Astrocyte (in vitro differentiated cells and primary cell): ENCODE measurements around the gene ACCSL. TPM values are rescaled to one million over a fixed set of nuclear protein-coding genes. Genes with fewer than 3 reads are reported as not detected.
A peak's percentile ranks its signal among the peaks of the same experiment; 100 is the strongest.

Experiments
- DNase-seq: peaks from one replicate; pipeline ENCODE4 v3.0.0-alpha.2; 2010; ENCODE audit warnings: low read depth
- FAIRE-seq: peaks from 2 replicates; lab custom pipeline; 2011; peaks lifted over from hg19 to GRCh38; lab: Jason Lieb, UNC
- H2AFZ ChIP-seq: 2 replicates; pipeline ENCODE4 v1.6.0; 2012; ENCODE audit warnings: low read depth, low read length, inconsistent platforms
- H3K27ac ChIP-seq: 2 replicates; pipeline ENCODE4 v1.5.1; 2011; ENCODE audit warnings: low read depth, low read length, inconsistent platforms
- H3K27me3 ChIP-seq: 2 replicates; pipeline ENCODE4 v1.6.0; 2011; ENCODE audit warnings: low read length, inconsistent platforms; ENCODE audit not compliant: insufficient read depth
- H3K36me3 ChIP-seq: 2 replicates; pipeline ENCODE4 v1.5.1; 2011; ENCODE audit warnings: low read length, inconsistent platforms; ENCODE audit not compliant: insufficient read depth
- H3K4me1 ChIP-seq: 2 replicates; pipeline ENCODE4 v1.5.1; 2011; ENCODE audit warnings: low read length, inconsistent platforms; ENCODE audit not compliant: insufficient read depth
- H3K4me2 ChIP-seq: 2 replicates; pipeline ENCODE4 v1.6.0; 2012; ENCODE audit warnings: low read length, inconsistent platforms
- H3K4me3 ChIP-seq: 2 replicates; pipeline ENCODE4 v1.5.1; 2011; ENCODE audit warnings: low read depth, mild to moderate bottlenecking, low read length, inconsistent platforms; ENCODE audit not compliant: insufficient read depth
- H3K79me2 ChIP-seq: 2 replicates; pipeline ENCODE4 v1.6.0; 2012; ENCODE audit warnings: mild to moderate bottlenecking, low read length, inconsistent platforms; ENCODE audit not compliant: insufficient read depth
- H3K9ac ChIP-seq: 2 replicates; pipeline ENCODE4 v1.6.0; 2012; ENCODE audit warnings: mild to moderate bottlenecking, low read length, inconsistent platforms
- H3K9me3 ChIP-seq: 2 replicates; pipeline ENCODE4 v1.5.1; 2012; ENCODE audit warnings: low read depth, mild to moderate bottlenecking, low read length, inconsistent platforms; ENCODE audit not compliant: insufficient read depth
- H4K20me1 ChIP-seq: 2 replicates; pipeline ENCODE4 v1.6.0; 2012; ENCODE audit warnings: low read length, inconsistent platforms; ENCODE audit not compliant: insufficient read depth
- H3K27ac Mint-ChIP-seq: one replicate; pipeline ENCODE4 v1.8.0; 2021; ENCODE audit warnings: mild to moderate bottlenecking, mixed read lengths; ENCODE audit not compliant: unreplicated experiment
- H3K27me3 Mint-ChIP-seq: one replicate; pipeline ENCODE4 v1.8.0; 2021; ENCODE audit warnings: low read depth, mixed read lengths; ENCODE audit not compliant: unreplicated experiment
- H3K36me3 Mint-ChIP-seq: one replicate; pipeline ENCODE4 v1.8.0; 2021; ENCODE audit warnings: low read depth, mixed read lengths; ENCODE audit not compliant: unreplicated experiment
- H3K4me1 Mint-ChIP-seq: one replicate; pipeline ENCODE4 v1.8.0; 2021; ENCODE audit warnings: low read depth, mixed read lengths; ENCODE audit not compliant: unreplicated experiment
- H3K4me3 Mint-ChIP-seq: one replicate; pipeline ENCODE4 v1.8.0; 2021; ENCODE audit warnings: mild to moderate bottlenecking, moderate library complexity, mixed read lengths; ENCODE audit not compliant: unreplicated experiment
- H3K9me3 Mint-ChIP-seq: one replicate; pipeline ENCODE4 v1.8.0; 2021; ENCODE audit warnings: mild to moderate bottlenecking, mixed read lengths; ENCODE audit not compliant: unreplicated experiment
- CTCF ChIP-seq: IDR thresholded peaks from 2 replicates; pipeline ENCODE4 v1.5.1; 2011; ENCODE audit warnings: low read depth, mild to moderate bottlenecking, inconsistent platforms, low read length, moderate library complexity; ENCODE audit not compliant: insufficient read depth
- EZH2 ChIP-seq: IDR thresholded peaks from 2 replicates; pipeline ENCODE4 v1.6.1; 2012; ENCODE audit warnings: mild to moderate bottlenecking, low read length, inconsistent platforms; ENCODE audit not compliant: insufficient read depth
- total RNA-seq: library from RNA; stranded (reverse); gene quantifications from 2 replicates; pipeline ENCODE4 v1.2.1, GENCODE V29; 2021

ACCSL gene
- total RNA-seq, 1 donor from 2014 or later = not detected

- Mint-ChIP-seq H3K27ac (no peak overlapping the region), H3K4me1 (peaks cover 28% of the 10 kb centered on the region), H3K36me3 (no peaks in the 10 kb centered on the region), H3K4me3 (no peak overlapping the region), H3K27me3 (peaks cover 5% of the 10 kb centered on the region), H3K9me3 (peaks cover 7% of the 10 kb centered on the region)
- no peak overlapping the region for H3K4me2 ChIP-seq
- H3K27me3 ChIP-seq = no peaks in the 10 kb centered on the region
- H3K27ac ChIP-seq = no peak overlapping the region
- no peaks in the 10 kb centered on the region for H3K9me3 ChIP-seq
- FAIRE-seq = no peak
- H3K4me3 ChIP-seq = no peak overlapping the region
- no peak for DNase-seq
- no peak overlapping the region for H2AFZ ChIP-seq
- no peak for TF ChIP-seq EZH2
- no peak for TF ChIP-seq CTCF
- no peaks in the 10 kb centered on the region for H3K36me3 ChIP-seq
- H3K9ac ChIP-seq = no peak overlapping the region
- H4K20me1 ChIP-seq = no peaks in the 10 kb centered on the region
- no peaks in the 10 kb centered on the region for H3K79me2 ChIP-seq
- H3K4me1 ChIP-seq = peaks cover 17% of the 10 kb centered on the region
Observed at GRCh38 chr11:44029507-44029845, 18.3 kb upstream of the ACCSL start.

GRCh38 chr11:44029977-44030911 is 17.5 kb upstream of the ACCSL start:
- peak overlapping the region; percentile 60 for H3K27ac ChIP-seq
- H4K20me1 ChIP-seq = no peaks in the 10 kb centered on the region
- no peak for TF ChIP-seq EZH2
- TF ChIP-seq CTCF = no peak
- H3K9me3 ChIP-seq = no peaks in the 10 kb centered on the region
- H3K9ac ChIP-seq = peak overlapping the region; percentile 48
- peaks cover 5% of the 10 kb centered on the region for H3K9me3 Mint-ChIP-seq
- H3K27me3 Mint-ChIP-seq = peaks cover 5% of the 10 kb centered on the region
- H3K4me3 ChIP-seq = no peak overlapping the region
- no peaks in the 10 kb centered on the region for H3K36me3 ChIP-seq
- DNase-seq (peak; percentile 89), FAIRE-seq (peak; percentile 17)
- peak overlapping the region; percentile 56 for H3K27ac Mint-ChIP-seq
- H3K4me1 Mint-ChIP-seq = peaks cover 28% of the 10 kb centered on the region
- H3K4me2 ChIP-seq = peak overlapping the region; percentile 58
- no peaks in the 10 kb centered on the region for H3K36me3 Mint-ChIP-seq
- no peak overlapping the region for H2AFZ ChIP-seq
- no peaks in the 10 kb centered on the region for H3K27me3 ChIP-seq
- H3K4me3 Mint-ChIP-seq = peak overlapping the region; percentile 66
- peaks cover 17% of the 10 kb centered on the region for H3K4me1 ChIP-seq
- H3K79me2 ChIP-seq = no peaks in the 10 kb centered on the region

GRCh38 chr11:44030996-44031395 is 16.8 kb upstream of the ACCSL start:
- Mint-ChIP-seq H3K4me3 (no peak overlapping the region), H3K4me1 (peaks cover 28% of the 10 kb centered on the region), H3K27ac (peak overlapping the region; percentile 56), H3K9me3 (peaks cover 5% of the 10 kb centered on the region), H3K27me3 (peaks cover 5% of the 10 kb centered on the region), H3K36me3 (no peaks in the 10 kb centered on the region)
- Histone ChIP-seq H3K79me2 (no peaks in the 10 kb centered on the region), H2AFZ (no peak overlapping the region), H4K20me1 (no peaks in the 10 kb centered on the region), H3K27me3 (no peaks in the 10 kb centered on the region), H3K9me3 (no peaks in the 10 kb centered on the region), H3K4me1 (peaks cover 17% of the 10 kb centered on the region), H3K36me3 (no peaks in the 10 kb centered on the region), H3K9ac (peak overlapping the region; percentile 48), H3K27ac (peak overlapping the region; percentile 60), H3K4me2 (peak overlapping the region; percentile 58), H3K4me3 (no peak overlapping the region)
- TF ChIP-seq CTCF (no peak), EZH2 (no peak)
- no peak for FAIRE-seq
- DNase-seq = no peak
